GM21825 (cell line): ENCODE results near the gene SLC22A23.
"Not testable (repeated sequence)": the region's sequence is repeated elsewhere in the genome, so short reads cannot be mapped to it uniquely, and the experiment has no call there.

Source experiments
- ATAC-seq: cut with Tn5 transposase; IDR thresholded peaks from one replicate; pipeline ENCODE4 v1.9.1; 2021; ENCODE audit warnings: mild to moderate bottlenecking, moderate library complexity; ENCODE audit not compliant: unreplicated experiment

Gene SLC22A23

GRCh38 chr6:3252369-3252768 is 204.5 kb downstream of the SLC22A23 start:
- ATAC-seq, result no peak

- peak; percentile 81 for ATAC-seq
These were observed 205.2 kb downstream of the SLC22A23 start for GRCh38 chr6:3251462-3252314.

GRCh38 chr6:3250231-3250675 is 206.6 kb downstream of the SLC22A23 start:
- no peak for ATAC-seq

GRCh38 chr6:3249821-3250220 is 207.0 kb downstream of the SLC22A23 start:
- ATAC-seq, result no peak

GRCh38 chr6:3247255-3248146 is 209.3 kb downstream of the SLC22A23 start:
- ATAC-seq, result no peak

- no peak for ATAC-seq
These were observed 211.6 kb downstream of the SLC22A23 start for GRCh38 chr6:3245216-3245615.

- ATAC-seq, result not testable (repeated sequence)
These were observed 212.1 kb downstream of the SLC22A23 start for GRCh38 chr6:3244832-3245161.

- no peak for ATAC-seq
These were observed 212.6 kb downstream of the SLC22A23 start for GRCh38 chr6:3244003-3244831.

- no peak for ATAC-seq
These were observed 214.1 kb downstream of the SLC22A23 start for GRCh38 chr6:3242768-3243167.

GRCh38 chr6:3241745-3242144 is 215.1 kb downstream of the SLC22A23 start:
- ATAC-seq, result not testable (repeated sequence)

GRCh38 chr6:3240595-3240994 is 216.3 kb downstream of the SLC22A23 start:
- no peak for ATAC-seq

GRCh38 chr6:3239110-3239830 is 217.6 kb downstream of the SLC22A23 start:
- ATAC-seq, result no peak

GRCh38 chr6:3237761-3238662 is 218.8 kb downstream of the SLC22A23 start:
- ATAC-seq, result no peak

GRCh38 chr6:3236005-3236404 is 220.8 kb downstream of the SLC22A23 start:
- no peak for ATAC-seq

- no peak for ATAC-seq
These were observed 221.4 kb downstream of the SLC22A23 start for GRCh38 chr6:3235486-3235885.

- no peak for ATAC-seq
These were observed 222.9 kb downstream of the SLC22A23 start for GRCh38 chr6:3233904-3234303.

GRCh38 chr6:3233321-3233720 is 223.5 kb downstream of the SLC22A23 start:
- ATAC-seq, result no peak

GRCh38 chr6:3232017-3232945 is 224.6 kb downstream of the SLC22A23 start:
- ATAC-seq, result no peak
